DMS153 treated with DMSO at 0.1 percent for 48 hours (cell line): ENCODE data around the gene OR2A14.
"Not testable (repeated sequence)": the region's sequence is repeated elsewhere in the genome, so short reads cannot be mapped to it uniquely, and the experiment has no call there.

Source experiments
- DNase-seq: peaks from one replicate; lab custom pipeline; 2025; ENCODE audit not compliant: unreplicated experiment; lab: John Stamatoyannopoulos, UW

The OR2A14 gene

DNA sequence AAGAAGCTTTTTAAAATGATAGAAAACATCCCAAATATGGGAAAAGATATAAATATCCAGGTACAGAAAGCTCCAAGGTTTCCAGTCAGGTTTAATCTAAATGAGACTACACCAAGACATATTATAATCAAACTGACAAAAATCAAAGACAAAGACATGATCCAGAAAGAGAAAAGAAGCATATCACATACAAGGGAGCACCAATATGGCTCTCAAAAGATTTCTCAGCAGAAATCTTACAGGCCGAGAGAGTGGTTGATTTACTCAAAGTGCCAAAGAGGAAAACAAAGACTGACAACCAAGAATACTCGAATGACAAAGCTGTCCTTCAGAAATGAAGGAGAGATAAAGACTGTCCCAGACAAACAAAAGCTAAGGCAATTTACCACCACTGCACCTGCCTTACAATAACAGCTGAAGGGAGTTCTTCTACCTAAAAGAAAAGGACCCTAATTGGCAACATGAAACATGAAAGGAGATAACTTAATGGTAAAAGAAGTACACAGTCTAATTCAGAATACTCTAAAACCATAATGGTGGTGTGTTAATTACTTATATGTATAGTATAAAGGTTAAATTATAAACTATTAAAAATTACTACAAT lies 25.4 kb downstream of the OR2A14 start:
- no peak for DNase-seq

DNA sequence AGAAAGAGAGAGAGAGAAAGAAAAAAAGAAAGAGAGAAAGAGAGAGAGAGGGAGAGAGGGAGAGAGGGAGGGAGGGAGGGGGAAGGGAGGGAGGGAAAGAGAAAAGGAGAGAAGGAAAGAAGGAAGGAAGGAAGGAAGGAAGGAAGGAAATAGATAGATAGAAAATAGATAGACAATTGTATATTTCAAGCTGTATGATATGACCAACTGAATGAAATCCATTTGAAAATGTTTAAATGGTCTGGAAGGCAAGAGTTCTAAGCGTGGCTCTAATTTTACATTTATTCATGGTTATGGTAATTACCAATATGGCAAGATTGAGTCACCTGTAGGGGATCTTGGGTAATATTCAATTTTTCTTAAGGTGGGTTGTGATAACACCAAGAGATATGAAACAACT lies 35.9 kb downstream of the OR2A14 start:
- no peak for DNase-seq

DNA sequence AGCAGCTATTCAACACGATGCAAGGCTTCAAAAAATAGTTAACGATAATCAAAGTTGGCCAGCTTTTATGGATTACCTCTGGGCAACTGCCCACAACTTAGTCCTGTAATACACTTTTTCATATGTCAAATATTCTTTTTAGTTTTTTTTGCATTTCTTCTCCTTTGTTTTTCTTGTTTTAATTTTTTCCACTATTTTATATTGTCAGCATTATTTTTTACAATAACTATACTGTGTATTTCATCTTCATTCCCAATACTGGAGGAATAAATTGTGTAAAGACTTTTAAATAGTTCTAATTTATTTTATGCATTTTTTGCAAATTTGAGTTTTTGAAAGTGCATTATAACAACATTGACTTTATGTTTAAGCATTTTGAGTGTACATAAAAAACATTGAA lies 41.8 kb downstream of the OR2A14 start:
- DNase-seq, result no peak

DNA sequence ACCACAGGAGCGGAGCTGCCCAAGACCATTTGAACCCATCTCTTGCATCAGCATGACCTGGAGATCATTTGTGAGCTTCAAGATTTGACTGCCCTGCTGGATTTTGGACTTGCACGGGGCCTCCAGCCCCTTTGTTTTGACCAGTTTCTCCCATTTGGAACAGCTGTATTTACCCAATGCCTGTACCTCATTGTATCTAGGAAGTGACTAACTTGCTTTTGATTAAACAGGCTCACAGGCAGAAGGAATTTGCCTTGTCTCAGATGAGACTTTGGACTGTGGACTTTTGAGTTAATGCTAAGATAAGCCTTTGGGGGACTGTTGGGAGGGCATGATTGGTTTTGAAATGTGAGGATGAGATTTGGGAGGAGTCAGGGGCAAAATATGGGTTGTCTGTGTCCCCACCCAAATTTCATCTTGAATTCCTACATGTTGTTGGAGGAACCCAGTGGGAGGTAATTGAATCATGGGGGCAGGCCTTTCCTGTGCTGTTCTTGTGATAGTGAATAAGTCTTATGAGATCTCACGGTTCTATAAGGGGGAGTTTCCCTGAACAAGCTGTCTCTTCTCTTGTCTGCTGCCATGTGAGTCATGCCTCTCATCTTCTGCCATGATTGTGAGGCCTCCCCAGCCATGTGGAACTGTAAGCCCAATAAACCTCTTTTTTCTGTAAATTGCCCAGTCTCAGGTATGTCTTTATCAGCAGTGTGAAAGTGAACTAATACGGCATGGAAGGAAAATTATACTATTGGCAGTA lies 48.8 kb downstream of the OR2A14 start:
- DNase-seq, result not testable (repeated sequence)

GRCh38 chr7:144174613-144175012 lies 51.6 kb downstream of the OR2A14 start:
- DNase-seq, result no peak

GRCh38 chr7:144178380-144179164 lies 55.6 kb downstream of the OR2A14 start:
- not testable (repeated sequence) for DNase-seq

DNA sequence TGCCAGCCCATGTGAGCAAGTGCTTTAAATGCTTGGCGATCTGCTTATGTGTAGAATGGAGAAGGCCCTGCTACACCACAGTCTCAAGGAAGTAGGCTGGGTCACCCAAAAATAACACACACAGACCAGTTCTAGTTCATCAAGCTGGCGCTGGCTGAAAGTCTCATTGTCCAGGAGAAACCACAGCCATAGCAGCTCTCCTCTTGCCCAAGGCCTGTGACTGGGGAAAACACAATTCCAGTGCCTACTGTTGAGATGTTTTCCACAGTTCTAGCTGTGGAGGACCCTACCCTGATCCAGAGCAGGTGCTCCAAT lies 56.1 kb downstream of the OR2A14 start:
- not testable (repeated sequence) for DNase-seq
